Common myeloid progenitor, CD34-positive (primary cell): ENCODE measurements around the gene LSM4.

Experiments
- CTCF ChIA-PET: fragments of 350-600 bp; sonication (Branson Sonifier 250); formaldehyde crosslinking; loops from one replicate; lab custom pipeline; 2021; ENCODE audit warnings: antibody characterized with exemption; lab: Charles Lee
- POLR2A ChIA-PET: fragments of 350-600 bp; sonication (Branson Sonifier 250); formaldehyde crosslinking; loops from one replicate; lab custom pipeline; 2021; ENCODE audit warnings: antibody characterized with exemption; lab: Charles Lee
- DNase-seq, 3 donors: peaks; one replicate each; pipeline versions ENCODE4 v3.0.0 to v3.0.0-alpha.2; 2013
- H3K27ac ChIP-seq, 2 experiments: 1 replicate in 1 of 2; 2 replicates in 1 of 2; pipeline ENCODE4 v1.7.0; 2013; ENCODE audit warnings: inconsistent platforms in 2 of 2, low read length in 2 of 2, mild to moderate bottlenecking in 2 of 2, low read depth in 1 of 2, moderate library complexity in 1 of 2; ENCODE audit not compliant: severe bottlenecking in 2 of 2, insufficient read depth in 1 of 2, poor library complexity in 1 of 2
- H3K27me3 ChIP-seq, 5 experiments: replicated peaks in 2 of 5; 1 replicate in 3 of 5; 2 replicates in 2 of 5; pipeline versions ENCODE4 v1.6.1 to v1.7.0; 2013; ENCODE audit warnings: low read length in 4 of 5, mild to moderate bottlenecking in 2 of 5, moderate library complexity in 2 of 5, inconsistent platforms in 1 of 5; ENCODE audit not compliant: insufficient read depth in 5 of 5, control insufficient read depth in 4 of 5
- H3K36me3 ChIP-seq, 4 experiments: 1 replicate in 2 of 4; 2 replicates in 2 of 4; pipeline versions ENCODE4 v1.6.1 to v1.7.0; 2013; ENCODE audit warnings: low read length in 3 of 4, control low read depth in 1 of 4, mild to moderate bottlenecking in 1 of 4; ENCODE audit not compliant: control insufficient read depth in 4 of 4, insufficient read depth in 4 of 4
- H3K4me1 ChIP-seq, 4 experiments: 1 replicate in 3 of 4; 2 replicates in 1 of 4; pipeline versions ENCODE4 v1.6.1 to v1.7.1; 2013; ENCODE audit warnings: low read length in 3 of 4, mild to moderate bottlenecking in 3 of 4, control low read depth in 1 of 4, inconsistent platforms in 1 of 4, moderate library complexity in 1 of 4; ENCODE audit not compliant: control insufficient read depth in 4 of 4, insufficient read depth in 4 of 4; ENCODE audit errors: control extremely low read depth in 1 of 4
- H3K4me3 ChIP-seq, 7 experiments: 1 replicate in 4 of 7; 2 replicates in 3 of 7; pipeline versions ENCODE4 v1.5.1 to v1.7.0; 2013; ENCODE audit warnings: mild to moderate bottlenecking in 7 of 7, low read length in 6 of 7, moderate library complexity in 6 of 7, inconsistent platforms in 2 of 7, low read depth in 2 of 7, control low read depth in 1 of 7; ENCODE audit not compliant: insufficient read depth in 4 of 7, control insufficient read depth in 1 of 7; ENCODE audit errors: extremely low read depth in 1 of 7
- H3K9me3 ChIP-seq, 5 experiments: 1 replicate in 4 of 5; 2 replicates in 1 of 5; pipeline versions ENCODE4 v1.6.1 to v1.7.1; 2013; ENCODE audit warnings: low read length in 4 of 5, mild to moderate bottlenecking in 2 of 5, inconsistent platforms in 1 of 5, low read depth in 1 of 5, moderate library complexity in 1 of 5; ENCODE audit not compliant: control insufficient read depth in 4 of 5, insufficient read depth in 2 of 5; ENCODE audit errors: control extremely low read depth in 1 of 5
- whole genome bisulfite sequencing: methylation state at CpG from one replicate; pipeline ENCODE4 v1.1.5; 2013; ENCODE audit not compliant: insufficient coverage; 5-methylcytosine and 5-hydroxymethylcytosine counted together

Gene LSM4

DNA sequence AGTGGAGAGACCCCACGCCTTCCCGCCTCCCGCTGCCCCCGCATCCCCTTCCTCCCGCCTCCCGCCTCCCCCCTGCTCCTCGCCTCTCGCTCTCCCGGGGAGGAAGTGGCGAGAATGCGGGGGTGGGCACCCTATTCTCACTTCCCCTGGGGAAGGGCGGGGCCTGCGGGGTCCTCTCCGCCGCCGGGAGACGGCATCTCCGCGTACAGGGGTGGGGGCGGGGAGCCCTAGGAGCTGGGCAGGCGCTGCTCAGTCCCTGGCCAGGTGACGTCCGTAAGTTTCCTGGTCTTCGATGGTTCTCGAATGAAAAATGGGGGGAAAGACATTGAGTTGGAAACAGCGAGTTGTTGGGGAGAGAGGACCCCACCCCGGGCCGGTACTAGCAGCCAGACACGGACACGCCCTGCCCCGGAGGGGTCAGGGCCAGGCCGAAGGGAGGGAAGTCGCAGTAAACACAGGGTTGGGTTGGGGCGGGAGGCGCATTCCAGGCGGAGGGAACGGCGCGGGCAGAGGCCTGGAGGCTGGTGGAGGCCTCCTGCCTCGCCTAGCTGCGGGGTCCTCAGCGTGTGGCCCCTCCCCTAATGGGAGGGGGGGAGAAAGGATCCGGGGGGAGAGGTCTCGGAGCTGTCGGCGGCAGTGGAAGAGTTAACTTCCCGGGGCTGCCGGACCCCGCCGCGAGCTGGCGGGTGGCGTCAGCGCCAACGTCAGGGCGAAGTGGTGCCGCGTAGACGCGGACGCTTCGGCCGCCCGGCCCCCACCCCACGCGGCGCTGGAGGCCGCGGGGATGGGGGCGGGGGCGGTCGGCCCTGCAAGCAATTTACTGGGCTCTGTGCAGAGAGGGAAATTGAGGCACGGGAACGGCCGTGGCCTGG, 31.1 kb downstream of the LSM4 start:
- ChIA-PET CTCF (interaction anchor here (0.8 to 5.2 kb wide), 10 partner anchors 10 to 48 kb away, joined by 3 to 52 read pairs (median 10); partner anchors contain the start of genes JUND and LSM4), POLR2A (interaction anchor here (1.1 to 6.1 kb wide), 7 partner anchors 9 to 34 kb away, joined by 4 to 145 read pairs (median 19); partner anchors contain the start of genes JUND and LSM4)
- 0% methylated on average over 34 of the region's 75 CpGs for WGBS

GRCh38 chr19:18291019-18291524, 31.8 kb downstream of the LSM4 start:
- DNase-seq: peak in 2 of 3 donors; percentile 68 to 73
- H3K27ac ChIP-seq: peak overlapping the region; percentile 15 to 95
- ChIA-PET POLR2A (interaction anchor here (1.1 to 6.1 kb wide), 5 partner anchors 11 to 35 kb away, joined by 4 to 145 read pairs (median 19); partner anchors contain the start of genes JUND and LSM4), CTCF (interaction anchor here (2.2 to 5.2 kb wide), 5 partner anchors 11 to 31 kb away, joined by 10 to 52 read pairs (median 14); partner anchors contain the start of genes JUND and LSM4)
- H3K4me1 ChIP-seq: peaks cover 4 to 76% (median 40%) of the 10 kb centered on the region in 4 experiments
- WGBS: 21% methylated on average over 18 of the region's 21 CpGs
- H3K4me3 ChIP-seq: peak overlapping the region in 6 of 7 experiments; percentile 32 to 81 (median 70)
- H3K27me3 ChIP-seq: no peaks in the 10 kb centered on the region
- no peaks in the 10 kb centered on the region for H3K9me3 ChIP-seq
- no peaks in the 10 kb centered on the region for H3K36me3 ChIP-seq

More for the DNA sequence above, 31.1 kb downstream of the LSM4 start:
- H3K36me3 ChIP-seq: no peaks in the 10 kb centered on the region
- H3K27me3 ChIP-seq: no peaks in the 10 kb centered on the region
- DNase-seq: peak; percentile 90 to 92 (median 90)
- no peaks in the 10 kb centered on the region for H3K9me3 ChIP-seq
- H3K27ac ChIP-seq: peak overlapping the region; percentile 77 to 95
- peak overlapping the region; percentile 44 to 90 (median 77) for H3K4me3 ChIP-seq
- H3K4me1 ChIP-seq: peaks cover 4 to 69% (median 40%) of the 10 kb centered on the region in 4 experiments

DNA sequence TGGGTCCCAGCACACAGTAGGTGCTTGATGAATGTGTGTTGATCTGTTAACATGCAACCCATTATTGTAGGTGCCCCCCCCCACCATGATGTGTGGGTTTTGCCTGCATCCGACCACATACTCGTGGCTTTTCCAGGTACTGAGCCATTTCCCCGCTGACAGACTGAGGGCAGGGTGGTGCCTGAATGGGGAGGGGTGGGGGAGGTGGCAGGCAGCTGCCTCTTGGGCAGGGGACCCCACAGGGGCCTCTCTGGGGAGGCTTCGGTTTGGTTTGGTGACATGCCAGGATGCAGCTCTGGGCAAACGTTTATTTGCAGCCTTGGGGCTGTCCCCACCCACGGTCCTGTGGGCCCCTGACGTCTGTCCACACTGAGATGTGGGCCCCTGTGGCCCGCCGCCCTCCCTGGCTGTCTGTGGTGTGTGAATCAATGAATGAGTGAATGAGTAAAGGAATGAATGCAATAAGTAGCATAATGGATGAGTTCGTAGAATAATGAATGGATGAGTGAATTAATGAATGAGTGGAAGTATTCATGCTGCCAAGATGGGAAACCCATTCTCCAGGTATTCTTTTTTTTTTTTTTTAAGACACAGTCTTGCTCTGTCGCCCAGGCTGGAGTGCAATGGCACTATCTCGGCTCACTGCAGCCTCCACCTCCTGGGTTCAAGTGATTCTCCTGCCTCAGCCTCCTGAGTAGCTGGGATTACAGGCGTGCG, 32.4 kb downstream of the LSM4 start:
- 6% methylated on average over 12 of the region's 14 CpGs for WGBS
- ChIA-PET CTCF (interaction anchor here (2.2 to 5.2 kb wide), 4 partner anchors 10 to 32 kb away, joined by 10 to 52 read pairs (median 14); partner anchors contain the start of genes JUND and LSM4), POLR2A (interaction anchor here (0.9 to 6.1 kb wide), 5 partner anchors 10 to 32 kb away, joined by 3 to 145 read pairs (median 4); partner anchors contain the start of genes JUND and LSM4)
- H3K27me3 ChIP-seq: no peaks in the 10 kb centered on the region
- H3K9me3 ChIP-seq: no peaks in the 10 kb centered on the region
- DNase-seq: peak in 2 of 3 donors; percentile 91
- peak overlapping the region in 4 of 7 experiments; percentile 30 to 64 (median 48) for H3K4me3 ChIP-seq
- H3K36me3 ChIP-seq: no peaks in the 10 kb centered on the region
- peak overlapping the region in 1 of 2 experiments; percentile 58 for H3K27ac ChIP-seq
- peaks cover 4 to 78% (median 40%) of the 10 kb centered on the region in 4 experiments for H3K4me1 ChIP-seq

GRCh38 chr19:18289471-18290301, 33.2 kb downstream of the LSM4 start:
- no peaks in the 10 kb centered on the region for H3K36me3 ChIP-seq
- ChIA-PET CTCF (interaction anchor here (1.1 to 5.2 kb wide), 7 partner anchors 9 to 44 kb away, joined by 3 to 52 read pairs (median 4); partner anchors contain the start of genes JUND and LSM4), POLR2A (interaction anchor here (0.9 to 6.1 kb wide), 4 partner anchors 9 to 33 kb away, joined by 3 to 145 read pairs (median 14); partner anchors contain the start of genes JUND and LSM4)
- no peaks in the 10 kb centered on the region for H3K27me3 ChIP-seq
- no peaks in the 10 kb centered on the region for H3K9me3 ChIP-seq
- peaks cover 4 to 81% (median 45%) of the 10 kb centered on the region in 4 experiments for H3K4me1 ChIP-seq
- DNase-seq: peak in 1 of 3 donors; percentile 58
- peak overlapping the region in 3 of 7 experiments; percentile 30 to 59 (median 38) for H3K4me3 ChIP-seq
- peak overlapping the region in 1 of 2 experiments; percentile 58 for H3K27ac ChIP-seq
- WGBS: 67% methylated on average over 8 of the region's 12 CpGs

GRCh38 chr19:18287836-18288772, 34.8 kb downstream of the LSM4 start:
- Histone ChIP-seq H3K27ac (no peak overlapping the region), H3K4me3 (no peak overlapping the region), H3K9me3 (no peaks in the 10 kb centered on the region), H3K27me3 (no peaks in the 10 kb centered on the region), H3K4me1 (peaks cover 4 to 77% (median 44%) of the 10 kb centered on the region in 4 experiments), H3K36me3 (no peaks in the 10 kb centered on the region)
- CTCF ChIA-PET: interaction anchor here (1.1 to 5.2 kb wide), 7 partner anchors 8 to 45 kb away, joined by 3 to 52 read pairs (median 4); partner anchors contain the start of genes JUND and LSM4
- 88% methylated on average over 25 of the region's 26 CpGs for WGBS
- DNase-seq: no peak
- POLR2A ChIA-PET: no interaction called here
